B cell (primary cell): ENCODE data around the gene CAPS.

ENCODE experiments used
- CTCF ChIP-seq: fragments of 200-600 bp; IDR thresholded peaks from one replicate; pipeline ENCODE4 v1.8.0; 2022; ENCODE audit warnings: antibody characterized with exemption, mild to moderate bottlenecking
- EZH2 ChIP-seq: IDR thresholded peaks from 2 replicates; pipeline ENCODE4 v1.6.1; 2012; ENCODE audit warnings: borderline replicate concordance, low read depth, mild to moderate bottlenecking, moderate library complexity, low read length; ENCODE audit not compliant: insufficient read depth, poor library complexity, severe bottlenecking

GRCh38 chr19:5932146-5932545, 18.1 kb downstream of the CAPS start:
- TF ChIP-seq CTCF: no peak
- TF ChIP-seq EZH2: no peak
